GM23338 (cell line): Measurements from ENCODE around the gene CRKL. TPM values are rescaled to one million over a fixed set of nuclear protein-coding genes. Genes with fewer than 3 reads are reported as not detected.

ENCODE experiments used
- ATAC-seq: fragments of 200-7000 bp; cut with Tn5 transposase; 3 replicates; pipeline ENCODE4 v1.9.1; 2020
- DNase-seq: peaks from one replicate; pipeline ENCODE4 v3.0.0-alpha.2; 2015; ENCODE audit warnings: low spot score
- H2AFZ ChIP-seq: fragments of 200-600 bp; sonication (generic); 2 replicates; pipeline ENCODE4 v1.8.0; 2016; ENCODE audit warnings: antibody characterized with exemption, mild to moderate bottlenecking, moderate library complexity
- H3F3A ChIP-seq: fragments of 200-600 bp; sonication (generic); replicated peaks from 2 replicates; pipeline ENCODE4 v1.8.0; 2017; ENCODE audit warnings: antibody characterized with exemption, mixed run types, low read depth
- H3K27ac ChIP-seq: fragments of 200-600 bp; sonication (generic); 2 replicates; pipeline ENCODE4 v1.6.1; 2016; ENCODE audit warnings: low read depth
- H3K27me3 ChIP-seq: fragments of 200-600 bp; sonication (generic); 2 replicates; pipeline ENCODE4 v1.8.0; 2016; ENCODE audit warnings: mild to moderate bottlenecking, mixed run types, moderate library complexity; ENCODE audit not compliant: insufficient read depth
- H3K36me3 ChIP-seq: fragments of 200-600 bp; sonication (generic); 2 replicates; pipeline ENCODE4 v1.8.0; 2016; ENCODE audit warnings: mild to moderate bottlenecking; ENCODE audit not compliant: insufficient read depth
- H3K4me1 ChIP-seq: fragments of 200-600 bp; sonication (generic); 2 replicates; pipeline ENCODE4 v1.8.0; 2016; ENCODE audit warnings: mild to moderate bottlenecking, moderate library complexity; ENCODE audit not compliant: insufficient read depth
- H3K4me2 ChIP-seq: fragments of 200-600 bp; sonication (generic); 2 replicates; pipeline ENCODE4 v1.7.1; 2017; ENCODE audit warnings: mixed run types
- H3K4me3 ChIP-seq: fragments of 200-600 bp; sonication (generic); 2 replicates; pipeline ENCODE4 v1.6.1; 2016; ENCODE audit warnings: mixed run types
- H3K79me2 ChIP-seq: fragments of 200-600 bp; sonication (generic); replicated peaks from 2 replicates; pipeline ENCODE4 v1.8.0; 2017; ENCODE audit warnings: mild to moderate bottlenecking; ENCODE audit not compliant: insufficient read depth
- H3K9me2 ChIP-seq: fragments of 200-600 bp; sonication (generic); 2 replicates; pipeline ENCODE4 v1.8.0; 2017; ENCODE audit not compliant: insufficient read depth
- H4K20me1 ChIP-seq: fragments of 200-600 bp; sonication (generic); replicated peaks from 2 replicates; pipeline ENCODE4 v1.8.0; 2017; ENCODE audit warnings: mild to moderate bottlenecking; ENCODE audit not compliant: insufficient read depth
- H3K27ac Mint-ChIP-seq: 2 replicates; pipeline ENCODE4 v1.8.0; 2020; ENCODE audit warnings: inconsistent platforms, mild to moderate bottlenecking, moderate library complexity, mixed read lengths
- H3K27me3 Mint-ChIP-seq: 3 replicates; pipeline ENCODE4 v1.8.0; 2022; ENCODE audit warnings: low read depth, mild to moderate bottlenecking, moderate library complexity, mixed read lengths, inconsistent platforms; ENCODE audit not compliant: insufficient read depth, poor library complexity
- H3K36me3 Mint-ChIP-seq: 3 replicates; pipeline ENCODE4 v1.8.0; 2021; ENCODE audit warnings: low read depth, mild to moderate bottlenecking, inconsistent platforms, moderate library complexity, mixed read lengths
- H3K4me1 Mint-ChIP-seq: 3 replicates; pipeline ENCODE4 v1.8.0; 2020; ENCODE audit warnings: mild to moderate bottlenecking, inconsistent platforms, mixed read lengths
- H3K4me3 Mint-ChIP-seq: 3 replicates; pipeline ENCODE4 v1.8.0; 2021; ENCODE audit warnings: moderate library complexity, mild to moderate bottlenecking, inconsistent platforms, mixed read lengths
- H3K9me3 Mint-ChIP-seq: 3 replicates; pipeline ENCODE4 v1.8.0; 2020; ENCODE audit warnings: moderate library complexity, mild to moderate bottlenecking, inconsistent platforms, mixed read lengths
- EZH2 ChIP-seq: fragments of 200-600 bp; sonication (generic); IDR thresholded peaks from one replicate; pipeline ENCODE4 v1.8.0; 2017; ENCODE audit warnings: antibody characterized with exemption, mild to moderate bottlenecking, low read depth; ENCODE audit not compliant: unreplicated experiment
- EZH2phosphoT487 ChIP-seq: fragments of 200-600 bp; sonication (generic); IDR thresholded peaks from one replicate; pipeline ENCODE4 v1.8.1; 2018; ENCODE audit warnings: antibody characterized with exemption; ENCODE audit not compliant: unreplicated experiment
- POLR2AphosphoS5 ChIP-seq: IDR thresholded peaks from 2 replicates; pipeline ENCODE4 v1.6.1; 2016; ENCODE audit warnings: antibody characterized with exemption, low read depth
- REST ChIP-seq: IDR thresholded peaks from one replicate; pipeline ENCODE4 v1.6.1; 2018; ENCODE audit warnings: antibody characterized with exemption; ENCODE audit not compliant: unreplicated experiment
- STAT1 ChIP-seq: IDR thresholded peaks from one replicate; pipeline ENCODE4 v1.6.1; 2016; ENCODE audit warnings: antibody characterized with exemption; ENCODE audit not compliant: unreplicated experiment
- ZNF114 ChIP-seq: fragments of 250-450 bp; sonication (Bioruptor Pico); IDR thresholded peaks from 2 replicates; pipeline ENCODE4 v1.5.0; 2020; ENCODE audit warnings: mild to moderate bottlenecking, moderate library complexity
- ZNF331 ChIP-seq: fragments of 250-450 bp; sonication (Bioruptor Pico); IDR thresholded peaks from 2 replicates; pipeline ENCODE4 v1.5.0; 2020; ENCODE audit warnings: low read depth, mild to moderate bottlenecking, moderate library complexity
- ZNF462 ChIP-seq: fragments of 250-450 bp; sonication (Bioruptor Pico); IDR thresholded peaks from 2 replicates; pipeline ENCODE4 v1.5.0; 2020; ENCODE audit warnings: mild to moderate bottlenecking, moderate library complexity
- polyA plus RNA-seq: library from polyadenylated mRNA; unstranded; fragments of >200 nt; fragmentation: Nextera tagmentation; extraction: Ambion mirVana; gene quantifications from 2 replicates; pipeline ENCODE4 v1.2.1, GENCODE V29; 2016
- total RNA-seq: library from RNA; depleted of rRNA; stranded (reverse); fragments of >200 nt; shearing (Covaris generic); gene quantifications from 2 replicates; pipeline ENCODE4 v1.2.3, GENCODE V29; 2014

Gene CRKL
- total and polyA plus RNA-seq, 2 experiments from 2014 or later = 39.5 to 104 TPM

- peak overlapping the region; percentile 87 for H3K4me3 ChIP-seq
- Mint-ChIP-seq H3K4me3 (peak overlapping the region; percentile 91), H3K27ac (peak overlapping the region; percentile 95), H3K4me1 (peaks cover 8% of the 10 kb centered on the region; the same call in 2 of the 3 replicates), H3K27me3 (peaks cover 10% of the 10 kb centered on the region), H3K9me3 (no peaks in the 10 kb centered on the region), H3K36me3 (peaks cover 19% of the 10 kb centered on the region; the same call in 1 of the 3 replicates)
- H3F3A ChIP-seq = peaks cover 10% of the 10 kb centered on the region; the same call in 1 of the 2 replicates
- H3K9me2 ChIP-seq = no peaks in the 10 kb centered on the region
- H3K27ac ChIP-seq = peak overlapping the region; percentile 96; the same call in 1 of the 2 replicates
- H3K36me3 ChIP-seq = no peaks in the 10 kb centered on the region
- H3K79me2 ChIP-seq = 0 out of 2 replicates have a peak, but pooled peaks cover 4% of the 10 kb centered on the region
- H3K4me1 ChIP-seq = peaks cover 9% of the 10 kb centered on the region
- TF ChIP-seq POLR2AphosphoS5 (no peak), ZNF331 (CRISPR knock-in tag) (no peak), ZNF114 (no peak), REST (no peak), EZH2 (no peak), EZH2phosphoT487 (no peak), ZNF462 (CRISPR knock-in tag) (no peak), STAT1 (no peak)
- H3K27me3 ChIP-seq = no peaks in the 10 kb centered on the region
- H3K4me2 ChIP-seq = peak overlapping the region; percentile 96
- H4K20me1 ChIP-seq = no peaks in the 10 kb centered on the region
- H2AFZ ChIP-seq = peak overlapping the region; percentile 78
- DNase-seq (no peak), ATAC-seq (no peak)
These were observed 83.9 kb downstream of the CRKL start for GRCh38 chr22:21000987-21001600.
